GM19043 (cell line): ENCODE data around the gene STAT2.
"Not testable (repeated sequence)": the region's sequence is repeated elsewhere in the genome, so short reads cannot be mapped to it uniquely, and the experiment has no call there.

Experiments used
- ATAC-seq: cut with Tn5 transposase; IDR thresholded peaks from one replicate; pipeline ENCODE4 v1.9.1; 2021; ENCODE audit warnings: low read depth; ENCODE audit not compliant: unreplicated experiment

The STAT2 gene

GRCh38 chr12:56362130-56363059, 2.5 kb upstream of the STAT2 start, which contains the start of gene APOF:
Gene APOF (minus strand): TSS chr12:56362857. CDS start chr12:56362745, 112 bp downstream.
- ATAC-seq, result no peak

- ATAC-seq, result no peak
Observed at GRCh38 chr12:56361487-56362129, 1.7 kb upstream of the STAT2 start.

GRCh38 chr12:56358836-56359532, 923 bp downstream of the STAT2 start:
- no peak for ATAC-seq

GRCh38 chr12:56351325-56351724, 8.6 kb downstream of the STAT2 start:
- no peak for ATAC-seq

- ATAC-seq, result no peak
Observed at GRCh38 chr12:56350662-56351061, 9.2 kb downstream of the STAT2 start.

GRCh38 chr12:56348776-56349175, 11.1 kb downstream of the STAT2 start:
- no peak for ATAC-seq

- ATAC-seq, result not testable (repeated sequence)
Observed at GRCh38 chr12:56347255-56347654, 12.7 kb downstream of the STAT2 start.

- ATAC-seq, result no peak
Observed at GRCh38 chr12:56346675-56347074, 13.2 kb downstream of the STAT2 start.

- not testable (repeated sequence) for ATAC-seq
Observed at GRCh38 chr12:56342290-56342689, 17.6 kb downstream of the STAT2 start.

GRCh38 chr12:56341616-56342015, 18.3 kb downstream of the STAT2 start:
- ATAC-seq, result no peak

- ATAC-seq, result no peak
Observed at GRCh38 chr12:56339158-56339422, 20.8 kb downstream of the STAT2 start.

GRCh38 chr12:56338308-56339157, 21.4 kb downstream of the STAT2 start, which contains the start of gene IL23A:
Gene IL23A (plus strand): TSS chr12:56338884. CDS start chr12:56339045, 161 bp downstream.
- no peak for ATAC-seq

- no peak for ATAC-seq
Observed at GRCh38 chr12:56337753-56338251, 22.1 kb downstream of the STAT2 start.

GRCh38 chr12:56336361-56337167, 23.3 kb downstream of the STAT2 start:
- no peak for ATAC-seq

GRCh38 chr12:56335527-56335926, 24.4 kb downstream of the STAT2 start:
- not testable (repeated sequence) for ATAC-seq

- ATAC-seq, result no peak
Observed at GRCh38 chr12:56334490-56334793, 25.5 kb downstream of the STAT2 start.

- ATAC-seq, result peak; percentile 96
Observed at GRCh38 chr12:56333679-56334489, 26.0 kb downstream of the STAT2 start, which contains the start of gene PAN2. Gene PAN2 (minus strand): TSS chr12:56334000. CDS start chr12:56333094, 906 bp downstream.

- ATAC-seq, result no peak
Observed at GRCh38 chr12:56333197-56333678, 26.7 kb downstream of the STAT2 start.
